ENCODE results near the gene GAS7. TPM values are rescaled to one million over a fixed set of nuclear protein-coding genes. Genes with fewer than 3 reads are reported as not detected.

GAS7 gene
- total RNA-seq, 3 donors from 2014 or later (not counting 1 experiment from before 2014, with no cell fraction given) = 70.7 to 89.1 (median 84.8) TPM

DNA sequence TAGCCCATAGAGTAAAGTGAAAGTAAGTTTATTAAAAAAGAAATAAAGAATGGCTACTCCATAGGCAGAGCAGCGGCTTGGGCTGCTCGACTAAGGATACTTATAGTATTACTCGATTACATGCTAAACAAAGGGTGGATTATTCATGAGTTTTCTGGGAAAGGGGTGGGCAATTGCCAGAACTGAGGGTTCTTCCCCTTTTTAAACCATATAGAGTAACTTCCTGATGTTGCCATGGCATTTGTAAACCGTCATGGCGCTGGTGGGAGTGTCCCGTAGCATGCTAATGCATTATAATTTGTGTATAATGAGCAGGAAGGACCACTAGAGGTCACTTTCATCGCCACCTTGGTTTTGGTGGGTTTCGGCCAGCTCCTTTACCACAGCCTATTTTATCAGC, 13.3 kb upstream of the GAS7 start:
- ATAC-seq (no peak), DNase-seq (no peak)
- no peaks in the 10 kb centered on the region for H3K36me3 ChIP-seq (ENCODE audit: control insufficient read depth, insufficient read depth, low read length)
- H3K4me3 ChIP-seq (ENCODE audit: low read length) = no peak overlapping the region
- H3K36me3 Mint-ChIP-seq = no peaks in the 10 kb centered on the region
- no peak overlapping the region for H3K4me3 Mint-ChIP-seq
- no peak overlapping the region for H3K27ac Mint-ChIP-seq
- WGBS (ENCODE audit: insufficient coverage) = 93% methylated on average over 8 of the region's 8 CpGs
- H3K27me3 Mint-ChIP-seq (ENCODE audit: low read depth in 2 of 2) = no peaks in the 10 kb centered on the region
- no peaks in the 10 kb centered on the region for H3K4me1 Mint-ChIP-seq
- H3K9me3 ChIP-seq (ENCODE audit: control insufficient read depth, insufficient read depth, low read length) = no peaks in the 10 kb centered on the region
- intact Hi-C loops (cut with micrococcal nuclease) = no loop called here
- TF ChIP-seq, protein P1, sequence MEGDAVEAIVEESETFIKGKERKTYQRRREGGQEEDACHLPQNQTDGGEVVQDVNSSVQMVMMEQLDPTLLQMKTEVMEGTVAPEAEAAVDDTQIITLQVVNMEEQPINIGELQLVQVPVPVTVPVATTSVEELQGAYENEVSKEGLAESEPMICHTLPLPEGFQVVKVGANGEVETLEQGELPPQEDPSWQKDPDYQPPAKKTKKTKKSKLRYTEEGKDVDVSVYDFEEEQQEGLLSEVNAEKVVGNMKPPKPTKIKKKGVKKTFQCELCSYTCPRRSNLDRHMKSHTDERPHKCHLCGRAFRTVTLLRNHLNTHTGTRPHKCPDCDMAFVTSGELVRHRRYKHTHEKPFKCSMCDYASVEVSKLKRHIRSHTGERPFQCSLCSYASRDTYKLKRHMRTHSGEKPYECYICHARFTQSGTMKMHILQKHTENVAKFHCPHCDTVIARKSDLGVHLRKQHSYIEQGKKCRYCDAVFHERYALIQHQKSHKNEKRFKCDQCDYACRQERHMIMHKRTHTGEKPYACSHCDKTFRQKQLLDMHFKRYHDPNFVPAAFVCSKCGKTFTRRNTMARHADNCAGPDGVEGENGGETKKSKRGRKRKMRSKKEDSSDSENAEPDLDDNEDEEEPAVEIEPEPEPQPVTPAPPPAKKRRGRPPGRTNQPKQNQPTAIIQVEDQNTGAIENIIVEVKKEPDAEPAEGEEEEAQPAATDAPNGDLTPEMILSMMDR (IDR thresholded peaks at IDR 0.05) = no peak
- H3K9me3 Mint-ChIP-seq = no peaks in the 10 kb centered on the region
- H3K27ac ChIP-seq (ENCODE audit: low read length) = no peak overlapping the region
- H3K27me3 ChIP-seq (ENCODE audit: control insufficient read depth, insufficient read depth, low read length) = no peaks in the 10 kb centered on the region
- H3K4me1 ChIP-seq (ENCODE audit: control insufficient read depth, insufficient read depth, low read length) = no peaks in the 10 kb centered on the region

- intact Hi-C loops (cut with micrococcal nuclease) = no loop called here
- H3K36me3 Mint-ChIP-seq = no peaks in the 10 kb centered on the region
- H3K4me1 Mint-ChIP-seq = no peaks in the 10 kb centered on the region
- TF ChIP-seq, protein P1 (IDR thresholded peaks at IDR 0.05) = no peak
- peaks cover 9% of the 10 kb centered on the region for H3K9me3 ChIP-seq (ENCODE audit: control insufficient read depth, insufficient read depth, low read length)
- no peaks in the 10 kb centered on the region for H3K27me3 Mint-ChIP-seq (ENCODE audit: low read depth in 2 of 2)
- H3K9me3 Mint-ChIP-seq = peaks cover 2 to 4% of the 10 kb centered on the region in 2 donors
- H3K27me3 ChIP-seq (ENCODE audit: control insufficient read depth, insufficient read depth, low read length) = no peaks in the 10 kb centered on the region
- H3K4me3 ChIP-seq (ENCODE audit: low read length) = no peak overlapping the region
- H3K4me3 Mint-ChIP-seq = no peak overlapping the region
- no peak for DNase-seq
- no peak overlapping the region for H3K27ac ChIP-seq (ENCODE audit: low read length)
- 87% methylated on average over 6 of the region's 6 CpGs for WGBS (ENCODE audit: insufficient coverage)
- no peaks in the 10 kb centered on the region for H3K36me3 ChIP-seq (ENCODE audit: control insufficient read depth, insufficient read depth, low read length)
- no peak for ATAC-seq
- H3K27ac Mint-ChIP-seq = no peak overlapping the region
- no peaks in the 10 kb centered on the region for H3K4me1 ChIP-seq (ENCODE audit: control insufficient read depth, insufficient read depth, low read length)
Observed at GRCh38 chr17:10210151-10210574, 11.8 kb upstream of the GAS7 start.

GRCh38 chr17:10208604-10209193, 10.3 kb upstream of the GAS7 start:
- Mint-ChIP-seq H3K27ac (no peak overlapping the region), H3K36me3 (peaks cover 12% of the 10 kb centered on the region), H3K4me3 (no peak overlapping the region)

More at GRCh38 chr17:10208604-10209193, 10.3 kb upstream of the GAS7 start:
- H3K36me3 ChIP-seq (ENCODE audit: control insufficient read depth, insufficient read depth, low read length) = no peaks in the 10 kb centered on the region
- 92% methylated on average over 5 of the region's 7 CpGs for WGBS (ENCODE audit: insufficient coverage)
- no peaks in the 10 kb centered on the region for H3K4me1 ChIP-seq (ENCODE audit: control insufficient read depth, insufficient read depth, low read length)
- intact Hi-C loops (cut with micrococcal nuclease) = no loop called here
- H3K9me3 Mint-ChIP-seq = peaks cover 4% of the 10 kb centered on the region in 2 donors
- no peak overlapping the region for H3K27ac ChIP-seq (ENCODE audit: low read length)
- H3K4me1 Mint-ChIP-seq = no peaks in the 10 kb centered on the region
- peaks cover 12% of the 10 kb centered on the region for H3K9me3 ChIP-seq (ENCODE audit: control insufficient read depth, insufficient read depth, low read length)
- no peak overlapping the region for H3K4me3 ChIP-seq (ENCODE audit: low read length)
- H3K27me3 Mint-ChIP-seq (ENCODE audit: low read depth in 2 of 2) = no peaks in the 10 kb centered on the region
- H3K27me3 ChIP-seq (ENCODE audit: control insufficient read depth, insufficient read depth, low read length) = no peaks in the 10 kb centered on the region
- DNase-seq (no peak), ATAC-seq (no peak)
- TF ChIP-seq, protein P1 (IDR thresholded peaks at IDR 0.05) = no peak

Data from natural killer cell (primary cell).